ENCODE data around the gene MACROD2.
A peak's percentile ranks its signal among the peaks of the same experiment; 100 is the strongest.

The MACROD2 gene

DNA sequence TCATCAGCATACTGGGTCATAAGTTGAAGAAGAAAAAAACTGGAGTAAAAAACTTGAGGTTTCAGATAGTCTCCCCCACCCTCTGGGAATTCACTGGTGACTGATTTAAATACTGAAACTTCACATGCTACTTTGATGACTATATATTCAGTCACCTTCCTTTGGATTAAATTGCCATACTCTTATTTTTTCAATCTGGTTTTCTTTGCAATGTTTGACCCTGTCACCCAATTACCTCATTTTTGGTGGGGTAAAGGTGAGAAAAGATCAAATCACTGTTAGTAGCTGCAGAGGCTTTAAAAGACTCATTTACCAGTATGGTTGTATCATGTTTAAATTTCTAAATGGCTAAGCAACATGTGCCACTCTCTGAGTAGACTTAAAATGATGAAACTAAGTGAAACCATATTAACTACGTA is 1204.8 kb downstream of the MACROD2 start:
- H3K4me3 ChIP-seq (ENCODE audit: low read length) = no peak overlapping the region
- TF ChIP-seq, protein P1, sequence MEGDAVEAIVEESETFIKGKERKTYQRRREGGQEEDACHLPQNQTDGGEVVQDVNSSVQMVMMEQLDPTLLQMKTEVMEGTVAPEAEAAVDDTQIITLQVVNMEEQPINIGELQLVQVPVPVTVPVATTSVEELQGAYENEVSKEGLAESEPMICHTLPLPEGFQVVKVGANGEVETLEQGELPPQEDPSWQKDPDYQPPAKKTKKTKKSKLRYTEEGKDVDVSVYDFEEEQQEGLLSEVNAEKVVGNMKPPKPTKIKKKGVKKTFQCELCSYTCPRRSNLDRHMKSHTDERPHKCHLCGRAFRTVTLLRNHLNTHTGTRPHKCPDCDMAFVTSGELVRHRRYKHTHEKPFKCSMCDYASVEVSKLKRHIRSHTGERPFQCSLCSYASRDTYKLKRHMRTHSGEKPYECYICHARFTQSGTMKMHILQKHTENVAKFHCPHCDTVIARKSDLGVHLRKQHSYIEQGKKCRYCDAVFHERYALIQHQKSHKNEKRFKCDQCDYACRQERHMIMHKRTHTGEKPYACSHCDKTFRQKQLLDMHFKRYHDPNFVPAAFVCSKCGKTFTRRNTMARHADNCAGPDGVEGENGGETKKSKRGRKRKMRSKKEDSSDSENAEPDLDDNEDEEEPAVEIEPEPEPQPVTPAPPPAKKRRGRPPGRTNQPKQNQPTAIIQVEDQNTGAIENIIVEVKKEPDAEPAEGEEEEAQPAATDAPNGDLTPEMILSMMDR (conservative IDR thresholded peaks at IDR 0.05; ENCODE audit: low read length) = no peak
- DNase-seq (ENCODE audit: low read depth) = no peak

DNA sequence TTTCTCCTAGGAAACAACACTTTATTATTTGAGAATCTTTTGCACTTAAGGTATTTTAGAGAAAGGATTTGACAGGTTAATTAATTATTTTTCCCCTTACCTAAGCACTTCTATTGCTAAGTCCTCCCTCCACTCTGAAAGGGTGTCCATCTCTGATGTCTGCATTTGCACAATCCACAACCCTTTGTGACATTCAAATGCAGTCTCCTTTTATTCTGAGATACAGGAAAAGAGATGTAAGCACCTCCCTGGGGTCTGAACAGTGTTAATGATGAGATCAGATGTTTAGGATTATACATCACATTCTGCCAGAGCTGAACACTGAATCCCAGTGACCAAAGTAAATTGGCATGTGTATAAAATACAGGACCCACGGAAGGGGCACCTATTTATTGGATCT is 1206.3 kb downstream of the MACROD2 start:
- TF ChIP-seq, protein P1 (conservative IDR thresholded peaks at IDR 0.05; ENCODE audit: low read length) = no peak
- no peak for DNase-seq (ENCODE audit: low read depth)
- H3K4me3 ChIP-seq (ENCODE audit: low read length) = no peak overlapping the region

DNA sequence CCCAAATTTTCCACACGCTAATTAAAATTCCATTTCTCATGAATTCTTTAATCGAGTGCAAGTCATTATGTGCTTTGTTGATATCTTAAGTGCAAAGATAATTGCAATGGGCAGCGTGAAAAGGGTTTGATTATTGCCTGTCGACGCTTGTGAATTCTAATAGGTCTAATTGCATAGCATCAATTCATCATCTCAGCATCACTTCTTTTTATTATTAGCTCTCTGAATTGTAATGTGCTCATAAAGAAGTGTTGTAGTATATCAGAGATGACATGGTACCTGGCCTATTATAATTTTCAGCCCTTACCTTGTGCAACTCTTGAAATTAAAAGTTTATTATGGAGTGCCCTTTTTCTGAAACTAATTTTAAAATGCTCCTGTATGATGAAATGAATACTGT is 1208.9 kb downstream of the MACROD2 start:
- no peak for DNase-seq (ENCODE audit: low read depth)
- H3K4me3 ChIP-seq (ENCODE audit: low read length) = no peak overlapping the region
- TF ChIP-seq, protein P1 (conservative IDR thresholded peaks at IDR 0.05; ENCODE audit: low read length) = no peak

DNA sequence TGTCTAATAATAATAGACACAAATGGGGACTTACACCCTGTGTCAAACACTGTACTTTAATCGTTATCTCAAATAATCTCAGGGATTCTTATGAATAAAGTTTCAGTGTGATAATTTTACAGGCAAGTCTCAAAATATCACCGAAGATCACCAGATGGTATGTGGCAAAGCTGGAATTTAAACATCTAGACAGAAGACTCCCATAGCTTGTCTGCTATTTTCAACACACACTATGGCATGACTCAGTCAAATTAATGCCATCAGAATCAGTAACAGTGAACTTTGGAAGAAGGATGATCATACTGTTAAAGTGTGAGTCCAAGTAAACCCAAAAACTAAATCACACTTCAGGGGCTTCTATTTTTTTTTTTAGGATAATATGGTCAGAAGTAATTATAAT is 1209.7 kb downstream of the MACROD2 start:
- no peak overlapping the region for H3K4me3 ChIP-seq (ENCODE audit: low read length)
- TF ChIP-seq, protein P1 (conservative IDR thresholded peaks at IDR 0.05; ENCODE audit: low read length) = no peak
- DNase-seq (ENCODE audit: low read depth) = peak; percentile 11

DNA sequence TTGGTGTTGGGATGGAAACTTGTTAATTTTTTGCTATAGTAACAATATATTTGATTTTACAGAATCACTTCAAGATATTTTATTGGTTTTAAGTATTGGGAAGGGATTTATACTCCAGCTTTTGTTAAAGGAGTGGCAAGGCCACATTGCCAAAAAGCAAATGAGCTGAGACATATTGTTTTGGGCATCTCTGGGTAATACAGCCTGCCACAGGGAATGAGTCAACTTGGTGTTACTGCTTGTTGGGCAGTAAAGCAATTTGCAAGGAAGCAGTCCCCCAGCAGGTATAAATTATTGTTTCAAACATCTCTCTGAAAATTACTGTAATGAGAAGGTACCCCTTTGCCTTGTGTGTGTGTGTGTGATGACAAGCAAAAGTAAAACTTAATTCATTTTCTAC is 1210.4 kb downstream of the MACROD2 start:
- TF ChIP-seq, protein P1 (conservative IDR thresholded peaks at IDR 0.05; ENCODE audit: low read length) = no peak
- DNase-seq (ENCODE audit: low read depth) = peak; percentile 3
- no peak overlapping the region for H3K4me3 ChIP-seq (ENCODE audit: low read length)

DNA sequence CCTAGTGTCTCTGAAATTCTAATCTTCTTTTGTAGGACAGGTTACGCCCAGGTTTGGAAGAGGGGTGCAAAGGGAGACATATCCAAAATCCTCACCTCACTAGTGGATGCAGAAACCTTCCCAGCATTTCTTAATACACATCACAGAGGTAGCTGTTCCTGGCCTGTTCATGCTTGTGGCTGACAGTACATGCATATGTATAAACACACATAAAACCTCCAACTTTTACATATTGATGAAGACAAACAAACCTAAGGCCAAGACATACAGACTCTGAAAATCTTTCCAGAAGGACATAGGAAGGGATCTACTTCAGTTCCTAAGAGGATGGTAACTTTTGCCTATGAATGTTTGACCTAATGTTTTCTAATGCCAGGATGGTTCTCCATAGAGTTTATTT is 1214.2 kb downstream of the MACROD2 start:
- TF ChIP-seq, protein P1 (conservative IDR thresholded peaks at IDR 0.05; ENCODE audit: low read length) = no peak
- no peak for DNase-seq (ENCODE audit: low read depth)
- H3K4me3 ChIP-seq (ENCODE audit: low read length) = no peak overlapping the region

DNA sequence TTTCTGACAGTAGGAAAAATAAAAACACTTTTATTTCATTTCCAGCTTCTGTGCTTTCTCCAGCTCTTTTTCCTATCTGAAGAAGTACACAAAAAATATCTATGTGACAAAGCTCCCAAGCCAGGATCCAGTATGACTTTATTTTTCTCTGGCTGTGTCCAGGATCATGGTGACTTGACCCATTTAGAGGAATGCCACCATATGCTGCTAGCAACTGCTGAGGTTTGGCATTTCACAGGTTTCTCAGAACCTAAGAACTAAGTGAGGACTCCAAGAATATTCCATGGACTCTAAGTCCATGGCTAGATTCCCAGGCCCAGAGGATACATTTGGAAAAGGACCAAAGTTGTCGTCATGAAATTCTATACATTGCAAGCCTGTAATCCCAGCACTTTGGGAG is 1218.7 kb downstream of the MACROD2 start:
- no peak overlapping the region for H3K4me3 ChIP-seq (ENCODE audit: low read length)
- TF ChIP-seq, protein P1 (conservative IDR thresholded peaks at IDR 0.05; ENCODE audit: low read length) = no peak
- no peak for DNase-seq (ENCODE audit: low read depth)
